Amniotic epithelial cell (primary cell): ENCODE measurements around the gene SLC39A3.
A peak's percentile ranks its signal among the peaks of the same experiment; 100 is the strongest.

Source experiments
- DNase-seq: peaks from one replicate; pipeline ENCODE4 v3.0.0-alpha.2; 2010; ENCODE audit warnings: low read depth

SLC39A3 gene, protein sequence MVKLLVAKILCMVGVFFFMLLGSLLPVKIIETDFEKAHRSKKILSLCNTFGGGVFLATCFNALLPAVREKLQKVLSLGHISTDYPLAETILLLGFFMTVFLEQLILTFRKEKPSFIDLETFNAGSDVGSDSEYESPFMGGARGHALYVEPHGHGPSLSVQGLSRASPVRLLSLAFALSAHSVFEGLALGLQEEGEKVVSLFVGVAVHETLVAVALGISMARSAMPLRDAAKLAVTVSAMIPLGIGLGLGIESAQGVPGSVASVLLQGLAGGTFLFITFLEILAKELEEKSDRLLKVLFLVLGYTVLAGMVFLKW

DNA sequence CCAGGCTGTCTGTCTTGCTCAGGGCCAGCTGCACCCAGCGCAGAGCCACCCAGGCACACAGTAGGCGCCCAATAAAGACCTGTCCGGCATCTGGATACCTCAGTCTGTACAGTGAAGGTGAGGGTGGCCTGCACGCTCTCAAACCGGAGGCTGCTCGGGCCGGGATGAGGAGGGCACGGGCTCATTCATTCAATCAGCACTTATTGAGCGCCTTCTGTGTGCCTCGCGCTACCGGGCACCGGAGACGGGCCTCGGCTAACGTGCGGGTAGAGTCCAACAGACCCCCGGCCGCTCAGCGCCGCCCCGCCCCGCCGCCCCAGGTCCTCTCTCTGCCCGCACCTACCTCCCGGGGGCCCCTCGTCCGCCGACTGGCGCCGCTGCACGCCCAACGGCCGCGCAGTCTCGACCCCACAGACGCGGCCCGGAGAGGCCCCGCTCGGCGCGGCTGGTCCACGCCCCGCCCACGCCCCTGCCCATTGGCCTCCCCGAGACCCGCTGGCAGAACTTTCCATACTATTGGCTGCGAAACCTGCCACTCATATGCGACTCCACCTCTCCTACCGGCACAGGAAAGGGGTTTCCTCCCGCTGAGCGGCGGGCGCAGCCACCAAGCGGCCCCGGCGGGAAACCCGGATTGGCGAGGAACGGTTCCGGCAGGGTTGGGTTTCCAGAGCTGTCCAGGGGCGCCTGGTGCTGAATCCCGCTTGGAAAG is at the start of gene SLC39A3:
Gene SLC39A3, minus strand, starts transcription at position 416 of the 712 bp plus-strand sequence. CDS start 2,760 bp downstream, outside the sequence.
- DNase-seq, result peak; percentile 98

GRCh38 chr19:2788237-2788636 is 48.4 kb upstream of the SLC39A3 start:
- no peak for DNase-seq

DNA sequence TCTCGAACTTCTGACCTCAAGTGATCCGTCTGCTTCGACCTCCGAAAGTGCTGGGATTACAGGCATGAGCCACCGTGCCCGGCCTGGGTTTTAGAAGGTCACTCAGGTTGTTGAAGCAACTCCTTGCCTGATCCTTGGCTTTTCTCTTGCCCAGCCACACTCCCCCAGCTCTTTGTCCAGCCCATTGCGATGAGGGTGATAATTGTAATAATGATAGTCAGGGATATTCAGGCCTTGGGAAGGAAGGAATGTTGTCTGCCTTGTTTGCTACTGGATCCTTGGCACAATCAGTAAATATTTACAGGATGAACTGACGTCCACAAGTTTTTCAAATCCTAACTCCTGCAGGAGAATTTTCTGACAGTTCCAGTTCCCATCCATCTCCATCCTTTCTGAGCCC is 47.3 kb upstream of the SLC39A3 start:
- DNase-seq, result no peak

DNA sequence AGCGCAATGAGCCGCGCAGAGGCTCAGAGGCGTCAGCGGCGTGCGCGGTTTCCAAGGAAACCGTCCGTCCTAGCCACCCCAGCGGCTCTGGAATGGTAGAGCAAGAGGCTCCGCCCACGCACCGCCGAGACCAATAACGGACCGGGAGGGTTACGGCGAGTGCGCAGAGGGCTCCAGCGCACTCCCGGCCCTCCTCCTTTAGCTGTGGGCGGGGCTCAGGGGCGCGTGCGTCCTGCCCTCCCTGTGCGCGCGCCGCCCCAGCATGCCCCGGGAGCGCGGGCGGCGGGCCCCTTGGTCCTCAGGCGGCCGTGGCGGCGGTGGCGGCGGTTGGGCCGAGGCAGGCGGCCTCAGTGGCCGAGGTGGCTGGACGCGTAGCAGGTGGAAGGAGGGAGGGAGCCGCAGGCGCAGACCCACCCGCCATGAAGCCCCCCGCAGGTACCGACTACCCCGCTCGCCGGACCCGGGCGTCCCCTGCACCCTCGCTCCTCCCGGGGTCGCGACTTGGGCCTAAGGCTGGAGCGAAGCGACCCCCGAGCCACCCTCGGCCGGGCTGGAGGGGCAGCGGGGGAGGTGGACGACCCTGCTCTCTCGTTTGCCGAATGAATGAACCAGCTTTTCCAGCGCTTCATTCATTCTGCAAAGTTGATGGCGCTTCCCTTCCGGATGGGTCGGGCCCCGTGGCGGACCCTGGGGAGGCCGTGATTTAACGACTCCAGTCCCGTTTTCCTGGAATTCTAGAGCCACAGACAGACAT is 45.6 kb upstream of the SLC39A3 start, which contains the start of gene THOP1:
Gene THOP1, plus strand, starts transcription at position 260 of the 754 bp plus-strand sequence. Its CDS starts 160 bp downstream, at position 420.
- peak; percentile 98 for DNase-seq

- DNase-seq, result no peak
These were observed 43.9 kb upstream of the SLC39A3 start for GRCh38 chr19:2783781-2784145.

GRCh38 chr19:2782936-2783780 is 43.3 kb upstream of the SLC39A3 start, which contains the start of gene SGTA:
Gene SGTA (minus strand): TSS chr19:2783273. CDS start chr19:2769068, 14,205 bp downstream.
- DNase-seq, result peak; percentile 99

GRCh38 chr19:2782329-2782935 is 42.6 kb upstream of the SLC39A3 start:
- DNase-seq, result no peak

- no peak for DNase-seq
These were observed 40.5 kb upstream of the SLC39A3 start for GRCh38 chr19:2780284-2780683.

DNA sequence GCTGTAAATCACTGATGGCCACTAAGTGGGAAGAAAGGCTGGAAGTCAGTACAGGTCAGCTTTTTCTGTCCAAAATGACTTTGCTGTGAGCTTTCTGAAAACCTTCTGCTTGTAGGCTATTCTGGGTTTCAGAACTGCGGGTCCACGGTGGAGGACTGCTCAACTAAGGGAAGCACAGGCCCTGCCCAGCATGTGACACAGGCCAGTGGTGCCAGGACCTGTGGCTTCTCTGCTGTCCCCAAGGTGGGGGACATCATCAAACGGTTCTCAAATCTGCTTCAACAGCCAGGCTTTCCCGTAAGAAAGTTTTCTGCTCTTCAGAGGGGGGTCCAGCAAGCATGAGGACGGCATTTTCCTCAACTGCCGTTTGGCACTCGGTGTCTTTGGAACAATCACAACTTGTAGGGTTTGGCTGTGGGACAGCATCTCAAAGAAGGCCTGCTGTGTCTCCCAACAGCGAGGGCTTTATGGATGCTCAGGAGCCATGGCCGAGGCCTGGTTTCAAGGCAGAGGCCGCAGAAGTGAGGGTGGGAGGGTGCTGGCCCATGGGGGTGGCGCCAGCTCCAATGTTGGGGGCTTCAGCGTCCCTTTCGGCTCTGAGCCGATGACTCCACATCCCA is 39.4 kb upstream of the SLC39A3 start:
- DNase-seq, result no peak

GRCh38 chr19:2777952-2778683 is 38.3 kb upstream of the SLC39A3 start:
- no peak for DNase-seq

DNA sequence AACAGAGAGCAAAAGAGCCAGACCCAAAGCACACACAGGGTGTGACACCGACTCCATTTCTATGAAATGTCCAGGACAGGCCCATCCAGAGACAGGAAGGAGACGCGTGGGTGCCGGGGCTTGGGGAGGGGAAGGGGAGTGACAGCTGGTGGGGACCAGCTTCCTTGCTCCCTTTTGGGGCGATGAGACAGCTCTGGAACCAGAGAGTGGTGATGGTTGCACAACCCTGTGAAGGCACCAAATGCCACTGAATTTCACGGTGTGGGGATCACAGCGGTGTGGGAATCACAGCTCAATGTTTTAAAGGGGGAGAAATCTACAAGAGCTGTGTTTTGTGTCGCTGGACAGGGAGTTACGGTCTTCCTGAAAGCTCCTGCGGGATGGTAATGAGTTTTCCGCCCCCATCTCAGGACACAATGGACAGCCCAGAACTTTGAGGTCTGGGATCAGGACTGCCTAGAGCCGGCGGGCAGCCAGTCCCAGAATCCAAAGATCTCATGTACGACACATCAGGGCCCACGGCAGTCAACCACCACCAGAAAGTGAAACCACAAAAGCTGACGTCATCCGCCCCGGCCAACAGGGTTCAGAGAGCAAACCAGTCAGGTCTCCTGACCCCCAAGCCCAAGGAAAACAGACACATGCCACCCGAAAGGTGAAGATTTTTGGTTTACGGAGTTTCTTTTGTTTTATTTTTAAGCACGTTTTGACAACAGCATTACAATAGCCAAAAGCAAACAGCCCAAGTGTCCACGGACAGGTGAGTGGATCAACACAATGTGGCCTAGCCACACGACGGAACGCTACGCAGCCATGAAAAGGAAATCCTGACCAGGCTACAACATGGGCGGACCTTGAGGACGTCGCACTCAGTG is 36.0 kb upstream of the SLC39A3 start:
- peak; percentile 47 for DNase-seq

GRCh38 chr19:2774953-2775555 is 35.2 kb upstream of the SLC39A3 start:
- DNase-seq, result no peak

DNA sequence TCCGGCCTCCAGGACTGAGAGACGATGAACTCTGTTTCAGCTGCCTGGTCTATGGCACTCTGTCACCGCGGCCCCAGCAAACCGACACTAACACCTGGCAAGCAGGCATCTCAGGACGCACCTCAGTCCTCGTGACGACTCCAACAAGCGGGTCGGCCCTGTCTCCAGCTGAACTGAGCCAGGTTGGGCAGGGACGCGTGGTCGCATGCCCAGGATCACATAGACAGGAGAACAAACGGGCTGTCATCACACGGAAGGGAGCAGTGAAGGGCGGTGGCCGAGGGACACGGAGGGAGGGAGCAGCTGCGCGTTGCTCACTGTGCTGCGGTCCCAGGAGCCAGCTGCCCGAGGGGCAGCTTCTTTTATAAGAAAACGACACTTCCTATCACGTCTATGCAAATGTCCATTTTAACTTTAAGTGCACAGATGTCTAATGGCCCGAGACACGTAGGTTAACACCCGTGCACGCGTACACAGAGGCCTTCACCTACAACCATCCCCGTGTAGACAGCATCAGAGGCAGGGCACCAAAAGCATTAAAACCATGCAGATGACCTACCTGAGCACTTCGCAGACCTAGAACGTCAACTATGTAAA is 34.4 kb upstream of the SLC39A3 start:
- no peak for DNase-seq

DNA sequence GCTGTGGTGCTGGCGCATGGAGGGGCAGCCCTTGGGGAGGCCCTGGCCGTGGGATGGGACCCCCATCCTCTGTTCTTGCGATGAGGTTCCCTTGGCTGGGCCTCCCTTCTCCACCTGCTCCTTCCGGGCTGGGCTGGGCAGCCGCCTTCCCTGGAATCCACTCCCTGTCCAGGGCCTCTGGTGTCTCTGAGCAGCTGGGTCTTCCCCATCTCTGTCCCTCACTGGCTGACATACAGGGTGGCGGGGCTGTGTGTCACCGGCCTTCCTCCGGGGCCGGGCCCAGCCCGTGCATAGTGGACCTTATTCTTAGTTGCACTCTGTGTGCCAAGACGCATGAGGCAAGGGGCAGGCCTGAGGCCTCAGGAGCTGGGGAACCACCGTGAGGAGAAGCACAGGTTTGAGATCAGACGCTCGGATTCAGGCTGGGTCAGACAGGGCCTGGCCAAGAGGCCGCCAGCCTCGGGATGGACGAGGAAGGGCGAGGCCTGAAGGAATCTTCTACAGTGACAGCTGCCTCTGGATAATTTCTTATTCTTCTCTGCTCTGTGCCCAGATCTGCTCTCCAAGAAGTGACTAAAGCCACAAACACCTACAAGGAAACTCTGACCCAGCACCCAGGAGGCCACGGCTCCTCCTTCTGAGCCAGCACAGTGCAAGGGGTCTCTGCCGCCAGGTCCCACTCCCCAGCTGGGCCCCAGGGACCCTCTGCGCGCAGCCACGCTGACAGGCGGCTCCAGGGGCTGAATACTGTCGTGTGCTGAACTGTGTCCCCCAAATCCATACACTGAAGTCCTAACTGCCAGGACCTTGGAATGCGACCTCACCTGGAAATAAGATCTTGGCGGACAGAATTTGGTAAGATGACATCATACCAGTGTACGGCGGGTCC is 32.2 kb upstream of the SLC39A3 start:
- DNase-seq, result peak; percentile 16

DNA sequence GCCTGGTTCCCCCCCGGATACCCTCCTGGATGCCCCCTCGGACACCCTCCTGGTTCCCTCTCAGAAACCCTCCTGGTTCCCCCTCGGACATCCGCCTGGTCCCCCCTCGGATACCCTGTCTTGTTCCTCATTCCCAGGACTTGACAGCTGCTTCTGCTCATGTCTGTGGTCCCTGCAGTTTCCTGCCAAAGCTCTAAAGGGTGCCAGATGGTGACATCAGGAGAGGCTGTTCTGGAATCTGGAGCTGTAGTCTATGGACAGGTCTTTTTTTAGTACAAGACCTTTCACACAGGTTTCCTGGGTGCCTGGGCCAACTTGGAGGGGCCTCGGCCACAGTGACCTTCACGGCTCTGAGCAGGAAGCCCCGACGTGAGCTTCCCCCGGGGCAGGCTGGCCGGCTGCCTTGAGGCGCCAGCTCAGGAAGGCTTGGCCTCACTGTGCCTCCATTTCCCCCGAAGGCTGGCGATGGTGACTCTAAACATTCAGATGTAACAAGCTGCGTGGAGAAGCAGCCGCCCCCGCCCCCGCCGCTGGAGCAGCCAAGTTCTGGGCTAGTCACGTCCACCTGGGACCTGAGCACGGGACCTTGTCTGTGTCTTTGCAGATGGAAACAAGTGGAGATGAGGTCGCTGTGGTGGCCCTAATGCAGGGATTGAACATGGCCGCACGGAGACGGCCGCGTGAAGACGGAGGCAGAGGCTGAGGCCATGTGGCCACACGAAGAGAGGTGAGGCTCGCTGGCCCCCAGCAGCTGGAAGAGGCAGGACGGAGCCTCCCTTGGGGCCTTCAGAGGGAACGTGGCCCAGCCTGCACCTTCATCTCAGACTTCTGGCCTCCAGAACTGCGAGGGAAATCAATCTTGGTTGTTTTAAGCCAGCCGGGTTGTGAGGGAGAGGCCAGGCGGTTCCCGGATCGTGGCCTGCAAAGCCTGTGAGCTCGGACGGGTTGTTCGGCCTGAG is 30.5 kb upstream of the SLC39A3 start:
- DNase-seq, result no peak

DNA sequence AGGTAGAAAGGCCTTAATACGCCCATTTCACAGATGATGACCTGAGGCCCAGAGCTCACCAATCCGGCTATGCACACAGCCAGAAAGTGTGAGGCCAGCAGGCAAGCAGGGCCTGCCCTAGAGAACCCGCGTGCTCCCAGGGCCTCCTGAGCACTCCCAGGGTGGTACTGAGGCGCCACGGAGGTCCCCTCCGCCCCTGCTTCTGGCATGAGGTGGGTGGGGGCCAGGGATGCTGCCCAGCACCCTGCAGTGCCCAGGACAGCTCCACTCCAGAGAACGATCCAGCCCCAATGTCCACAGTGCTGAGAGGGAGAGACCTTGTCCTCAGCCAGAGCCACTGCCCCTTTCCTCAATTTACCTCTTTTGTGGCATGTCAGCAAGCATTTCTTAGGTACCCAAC is 29.4 kb upstream of the SLC39A3 start:
- DNase-seq, result no peak
